Keratinocyte (primary cell): ENCODE results near the gene CCN2. TPM values are rescaled to one million over a fixed set of nuclear protein-coding genes. Genes with fewer than 3 reads are reported as not detected.

Source experiments
- DNase-seq: peaks from one replicate; pipeline ENCODE4 v3.0.0-alpha.2; 2011; ENCODE audit warnings: low read depth, missing footprints, low spot score
- FAIRE-seq: peaks from 2 replicates; lab custom pipeline; 2011; peaks lifted over from hg19 to GRCh38; lab: Jason Lieb, UNC
- H2AFZ ChIP-seq: 2 replicates; pipeline ENCODE4 v1.6.0; 2012; ENCODE audit warnings: low read length, control low read depth, inconsistent platforms; ENCODE audit not compliant: control insufficient read depth
- H3K27ac ChIP-seq: 2 replicates; pipeline ENCODE4 v1.5.1; 2011; ENCODE audit warnings: low read length; ENCODE audit not compliant: control insufficient read depth, insufficient read depth
- H3K27me3 ChIP-seq: 3 replicates; pipeline ENCODE4 v1.6.0; 2011; ENCODE audit warnings: low read length; ENCODE audit not compliant: control insufficient read depth, insufficient read depth; ENCODE audit errors: extremely low read depth
- H3K36me3 ChIP-seq, 2 experiments: 2 replicates in 1 of 2; 3 replicates in 1 of 2; pipeline ENCODE4 v1.5.1; 2011; ENCODE audit warnings: low read length in 2 of 2, mild to moderate bottlenecking in 1 of 2; ENCODE audit not compliant: control insufficient read depth in 2 of 2, insufficient read depth in 2 of 2; ENCODE audit errors: extremely low read depth in 1 of 2
- H3K4me1 ChIP-seq: 3 replicates; pipeline ENCODE4 v1.5.1; 2011; ENCODE audit warnings: low read length; ENCODE audit not compliant: control insufficient read depth, insufficient read depth; ENCODE audit errors: extremely low read depth
- H3K4me2 ChIP-seq: 3 replicates; pipeline ENCODE4 v1.6.0; 2011; ENCODE audit warnings: low read depth, low read length; ENCODE audit not compliant: control insufficient read depth, insufficient read depth; ENCODE audit errors: extremely low read depth
- H3K4me3 ChIP-seq, 3 experiments: fragments of 200-600 bp in 1 of 3; sonication (generic) in 1 of 3; 2 replicates in 2 of 3; 3 replicates in 1 of 3; pipeline ENCODE4 v1.5.1; 2011 to 2016; ENCODE audit warnings: low read length in 3 of 3, mild to moderate bottlenecking in 3 of 3, control low read depth in 2 of 3, inconsistent platforms in 1 of 3, low read depth in 1 of 3, mixed read lengths in 1 of 3, mixed run types in 1 of 3, moderate library complexity in 1 of 3; ENCODE audit not compliant: control insufficient read depth in 2 of 3, insufficient read depth in 2 of 3; ENCODE audit errors: extremely low read depth in 1 of 3
- H3K79me2 ChIP-seq: 2 replicates; pipeline ENCODE4 v1.6.0; 2012; ENCODE audit warnings: low read length; ENCODE audit not compliant: control insufficient read depth, insufficient read depth
- H3K9ac ChIP-seq: 3 replicates; pipeline ENCODE4 v1.6.0; 2011; ENCODE audit warnings: low read length; ENCODE audit not compliant: control insufficient read depth, insufficient read depth; ENCODE audit errors: extremely low read depth
- H3K9me1 ChIP-seq: 3 replicates; pipeline ENCODE4 v1.6.0; 2011; ENCODE audit warnings: low read length; ENCODE audit not compliant: control insufficient read depth, insufficient read depth; ENCODE audit errors: extremely low read depth
- H3K9me3 ChIP-seq: 2 replicates; pipeline ENCODE4 v1.5.1; 2012; ENCODE audit warnings: low read depth, low read length; ENCODE audit not compliant: control insufficient read depth
- H4K20me1 ChIP-seq: 3 replicates; pipeline ENCODE4 v1.6.0; 2011; ENCODE audit warnings: low read length; ENCODE audit not compliant: control insufficient read depth, insufficient read depth; ENCODE audit errors: extremely low read depth
- CTCF ChIP-seq, 3 experiments: IDR thresholded peaks in 1 of 3; conservative IDR thresholded peaks in 1 of 3; optimal IDR thresholded peaks in 1 of 3; 2 replicates in 2 of 3; 3 replicates in 1 of 3; pipeline versions ENCODE3 to v1.5.1; 2011; ENCODE audit warnings: low read length in 3 of 3, mild to moderate bottlenecking in 3 of 3, moderate library complexity in 2 of 3, control low read depth in 1 of 3, inconsistent platforms in 1 of 3; ENCODE audit not compliant: insufficient read depth in 2 of 3; ENCODE audit errors: extremely low read depth in 1 of 3
- EZH2 ChIP-seq: IDR thresholded peaks from one replicate; pipeline ENCODE4 v1.6.1; 2012; ENCODE audit warnings: inconsistent platforms, mild to moderate bottlenecking, low read length, moderate library complexity
- dilution Hi-C: fragments of 300-500 bp; cut with MboI; formaldehyde crosslinking; loops from one replicate; pipeline ENCODE4 v1.7.0; 2020; ENCODE audit warnings: low sequenced_read_pairs; ENCODE audit not compliant: extremely low pct_ligation_motif_present
- polyA plus RNA-seq, 5 experiments: library from polyadenylated mRNA; depleted of rRNA in 3 of 5; stranded (reverse) in 3 of 5; stranded (forward) in 1 of 5; unstranded in 1 of 5; fragments of >200 nt; gene quantifications; 1 replicate in 1 of 5; 2 replicates in 3 of 5; 3 replicates in 1 of 5; pipeline versions ENCODE4 v1.2.1 to v1.2.3, GENCODE V29; 2011 to 2012; ENCODE audit warnings: missing spikeins in 2 of 5, low read depth in 1 of 5, low replicate concordance in 1 of 5

Gene CCN2
- polyA plus RNA-seq, 1 donor (not counting 4 experiments of a cell fraction or from before 2014, with no cell fraction given) = 78.2 TPM

- FAIRE-seq = no peak
Observed at GRCh38 chr6:131976545-131977061, 25.4 kb upstream of the CCN2 start.

GRCh38 chr6:131972741-131973140 is 21.6 kb upstream of the CCN2 start:
- no peaks in the 10 kb centered on the region for H4K20me1 ChIP-seq
- H3K9me3 ChIP-seq = no peaks in the 10 kb centered on the region
- no peak overlapping the region for H3K9ac ChIP-seq
- TF ChIP-seq CTCF (optimal IDR thresholded peaks at IDR 0.05 in 1 of 3, IDR thresholded peaks at IDR 0.05 in 1 of 3, conservative IDR thresholded peaks at IDR 0.05 in 1 of 3; ENCODE audit: extremely low read depth in 1 of 3, insufficient read depth in 2 of 3, low read length in 3 of 3) (no peak), EZH2 (no peak)
- no peaks in the 10 kb centered on the region for H3K79me2 ChIP-seq
- no peak overlapping the region for H3K4me2 ChIP-seq
- H2AFZ ChIP-seq = no peak overlapping the region
- no peak overlapping the region for H3K27ac ChIP-seq
- no peak for DNase-seq
- H3K4me3 ChIP-seq = no peak overlapping the region
- H3K4me1 ChIP-seq = no peaks in the 10 kb centered on the region
- H3K27me3 ChIP-seq = no peaks in the 10 kb centered on the region
- dilution Hi-C loops = no loop called here
- H3K9me1 ChIP-seq = no peaks in the 10 kb centered on the region
- no peaks in the 10 kb centered on the region for H3K36me3 ChIP-seq
- no peak for FAIRE-seq

More at GRCh38 chr6:131976545-131977061, 25.4 kb upstream of the CCN2 start:
- no peak for DNase-seq
- Histone ChIP-seq H3K9me3 (no peaks in the 10 kb centered on the region), H3K9ac (no peak overlapping the region), H3K4me2 (no peak overlapping the region), H3K9me1 (no peaks in the 10 kb centered on the region), H3K4me3 (no peak overlapping the region), H3K27me3 (no peaks in the 10 kb centered on the region), H4K20me1 (no peaks in the 10 kb centered on the region), H2AFZ (no peak overlapping the region), H3K27ac (no peak overlapping the region), H3K36me3 (no peaks in the 10 kb centered on the region), H3K79me2 (no peaks in the 10 kb centered on the region), H3K4me1 (no peaks in the 10 kb centered on the region)
- dilution Hi-C loops = no loop called here
- no peak for TF ChIP-seq CTCF (optimal IDR thresholded peaks at IDR 0.05 in 1 of 3, IDR thresholded peaks at IDR 0.05 in 1 of 3, conservative IDR thresholded peaks at IDR 0.05 in 1 of 3; ENCODE audit: extremely low read depth in 1 of 3, insufficient read depth in 2 of 3, low read length in 3 of 3)
- no peak for TF ChIP-seq EZH2
